ENCODE measurements around the gene IL36A.

- TF ChIP-seq CTCF (conservative IDR thresholded peaks at IDR 0.05 in 1 of 2, IDR thresholded peaks at IDR 0.05 in 1 of 2; ENCODE audit: extremely low read depth in 1 of 2, insufficient read depth in 1 of 2, low read depth in 1 of 2, low read length in 2 of 2) (no peak), EZH2 (IDR thresholded peaks at IDR 0.05; ENCODE audit: borderline replicate concordance, low read length) (no peak)
Observed at GRCh38 chr2:113011108-113011507, 5.8 kb downstream of the IL36A start.
